Activated CD8-positive, alpha-beta T cell treated with anti-CD3 and anti-CD28 coated beads for 36 hours (primary cell): ENCODE measurements around the gene IFI30. TPM values are rescaled to one million over a fixed set of nuclear protein-coding genes. Genes with fewer than 3 reads are reported as not detected.

Source experiments
- ATAC-seq: fragments of 200-7000 bp; cut with Tn5 transposase; one replicate; pipeline ENCODE4 v1.10.0; 2021; ENCODE audit warnings: mild to moderate bottlenecking, moderate library complexity
- CTCF ChIA-PET: fragments of 350-600 bp; sonication (Branson Sonifier 250); formaldehyde crosslinking; loops from one replicate; lab custom pipeline; 2021; ENCODE audit warnings: antibody characterized with exemption; lab: Charles Lee
- POLR2A ChIA-PET: fragments of 350-600 bp; sonication (Branson Sonifier 250); formaldehyde crosslinking; loops from one replicate; lab custom pipeline; 2021; ENCODE audit warnings: antibody characterized with exemption; lab: Charles Lee
- DNase-seq: peaks from one replicate; pipeline ENCODE4 v3.0.0-alpha.2; 2020
- H3K27ac Mint-ChIP-seq: one replicate; pipeline ENCODE4 v1.8.0; 2021; ENCODE audit warnings: mild to moderate bottlenecking, mixed read lengths
- H3K27me3 Mint-ChIP-seq: one replicate; pipeline ENCODE4 v1.8.0; 2021; ENCODE audit warnings: mixed read lengths
- H3K36me3 Mint-ChIP-seq: one replicate; pipeline ENCODE4 v1.8.0; 2021; ENCODE audit warnings: low read depth, mixed read lengths
- H3K4me1 Mint-ChIP-seq: one replicate; pipeline ENCODE4 v1.8.0; 2021; ENCODE audit warnings: low read depth, mixed read lengths
- H3K4me3 Mint-ChIP-seq: one replicate; pipeline ENCODE4 v1.8.0; 2021; ENCODE audit warnings: mild to moderate bottlenecking, moderate library complexity, mixed read lengths
- H3K9me3 Mint-ChIP-seq: one replicate; pipeline ENCODE4 v1.8.0; 2021; ENCODE audit warnings: mixed read lengths
- CTCF ChIP-seq: fragments of 200-600 bp; IDR thresholded peaks from one replicate; pipeline ENCODE4 v1.8.0; 2022; ENCODE audit warnings: antibody characterized with exemption, mild to moderate bottlenecking
- intact Hi-C: fragments of 100-400 bp; cut with micrococcal nuclease; formaldehyde crosslinking; loops from one replicate; pipeline ENCODE4 v1.10.0; 2022
- total RNA-seq, 2 experiments: library from RNA; stranded (reverse); gene quantifications; one replicate each; pipeline ENCODE4 v1.2.3, GENCODE V29; 2021

Gene IFI30
- total RNA-seq, 2 experiments from 2014 or later: 21.9 to 22.9 TPM

- no peaks in the 10 kb centered on the region for H3K9me3 Mint-ChIP-seq
- H3K4me1 Mint-ChIP-seq: peaks cover 7% of the 10 kb centered on the region
- peak overlapping the region; percentile 80 for H3K4me3 Mint-ChIP-seq
- DNase-seq (no peak), ATAC-seq (no peak)
- TF ChIP-seq CTCF: no peak
- no peaks in the 10 kb centered on the region for H3K27me3 Mint-ChIP-seq
- POLR2A ChIA-PET: interaction anchor here (0.6 to 1.3 kb wide), 2 partner anchors 12 to 64 kb away, joined by 3 to 4 read pairs; no protein-coding TSS in a partner anchor
- peaks cover 12% of the 10 kb centered on the region for H3K36me3 Mint-ChIP-seq
- CTCF ChIA-PET: interaction anchor here (1.2 to 1.3 kb wide), 2 partner anchors 59 to 176 kb away, joined by 3 to 7 read pairs; no protein-coding TSS in a partner anchor
- no peak overlapping the region for H3K27ac Mint-ChIP-seq
- intact Hi-C loops: no loop called here
These were observed 1.1 kb upstream of the IFI30 start for GRCh38 chr19:18172331-18173053.

GRCh38 chr19:18173054-18173571 lies 500 bp upstream of the IFI30 start:
- peaks cover 7% of the 10 kb centered on the region for H3K4me1 Mint-ChIP-seq
- intact Hi-C loops: no loop called here
- peak overlapping the region; percentile 80 for H3K4me3 Mint-ChIP-seq
- H3K9me3 Mint-ChIP-seq: no peaks in the 10 kb centered on the region
- CTCF ChIA-PET: interaction anchor here (1.3 kb wide), 1 partner anchor 60 kb away, joined by 7 read pairs; no protein-coding TSS in a partner anchor
- no peak for TF ChIP-seq CTCF
- H3K27ac Mint-ChIP-seq: peak overlapping the region; percentile 57
- no peak for ATAC-seq
- no peak for DNase-seq
- H3K27me3 Mint-ChIP-seq: no peaks in the 10 kb centered on the region
- H3K36me3 Mint-ChIP-seq: peaks cover 9% of the 10 kb centered on the region
- POLR2A ChIA-PET: interaction anchor here (1.3 kb wide), 1 partner anchor 13 kb away, joined by 4 read pairs; no protein-coding TSS in a partner anchor

- DNase-seq: no peak
- no peak for TF ChIP-seq CTCF
- Mint-ChIP-seq H3K4me3 (peak overlapping the region; percentile 80), H3K36me3 (peaks cover 4% of the 10 kb centered on the region), H3K27me3 (no peaks in the 10 kb centered on the region), H3K27ac (no peak overlapping the region), H3K4me1 (peaks cover 7% of the 10 kb centered on the region), H3K9me3 (no peaks in the 10 kb centered on the region)
- ChIA-PET POLR2A (interaction anchor here (1.3 kb wide), 1 partner anchor 9 kb away, joined by 5 read pairs; no protein-coding TSS in a partner anchor), CTCF (interaction anchor here (0.9 to 1.3 kb wide), 4 partner anchors 13 to 62 kb away, joined by 3 to 4 read pairs (median 4); partner anchors contain the start of gene MPV17L2)
- intact Hi-C loops: no loop called here
- ATAC-seq: no peak
These were observed 1.4 kb downstream of the IFI30 start for GRCh38 chr19:18174983-18175382.

GRCh38 chr19:18176367-18177310 lies 3.0 kb downstream of the IFI30 start:
- Mint-ChIP-seq H3K27me3 (no peaks in the 10 kb centered on the region), H3K4me1 (peaks cover 7% of the 10 kb centered on the region), H3K27ac (no peak overlapping the region), H3K4me3 (no peak overlapping the region), H3K36me3 (peaks cover 4% of the 10 kb centered on the region), H3K9me3 (no peaks in the 10 kb centered on the region)
- TF ChIP-seq CTCF: no peak
- DNase-seq (no peak), ATAC-seq (no peak)
- ChIA-PET POLR2A (interaction anchor here (0.6 to 2.0 kb wide), 3 partner anchors 8 to 25 kb away, joined by 3 to 7 read pairs (median 4); no protein-coding TSS in a partner anchor), CTCF (interaction anchor here (0.7 to 1.9 kb wide), 7 partner anchors 8 to 76 kb away, joined by 3 to 7 read pairs (median 3); no protein-coding TSS in a partner anchor)
- intact Hi-C loops: no loop called here
